ENCODE results near the gene MVB12B. TPM values are rescaled to one million over a fixed set of nuclear protein-coding genes. Genes with fewer than 3 reads are reported as not detected.

Gene MVB12B
- total and polyA plus RNA-seq, 2 donors (not counting 1 experiment from before 2014, with no cell fraction given) = 2.5 to 2.6 TPM

- Histone ChIP-seq H3K36me3 (ENCODE audit: control insufficient read depth, insufficient read depth, low read length) (no peaks in the 10 kb centered on the region), H3K9me3 (ENCODE audit: control insufficient read depth, insufficient read depth, low read depth, low read length) (no peaks in the 10 kb centered on the region), H3K4me1 (ENCODE audit: control insufficient read depth, extremely low read depth, insufficient read depth, low read length) (no peaks in the 10 kb centered on the region), H3K4me2 (ENCODE audit: extremely low read depth, insufficient read depth, low read length) (no peak overlapping the region), H3K4me3 (replicated peaks in 1 of 4; ENCODE audit: control extremely low read depth in 1 of 4, insufficient read depth in 1 of 4, low read depth in 3 of 4, low read length in 4 of 4) (no peak overlapping the region), H3K79me2 (ENCODE audit: control insufficient read depth, insufficient read depth, low read length) (no peaks in the 10 kb centered on the region), H3K27me3 (ENCODE audit: control insufficient read depth, insufficient read depth, low read length) (peaks cover 7% of the 10 kb centered on the region), H4K20me1 (ENCODE audit: control insufficient read depth, extremely low read depth, insufficient read depth, low read length) (no peaks in the 10 kb centered on the region), H3K9ac (ENCODE audit: insufficient read depth, low read length) (no peak overlapping the region), H2AFZ (ENCODE audit: low read length) (no peak overlapping the region), H3K27ac (ENCODE audit: insufficient read depth, low read length) (no peak overlapping the region)
- DNase-seq (ENCODE audit: low read depth in 2 of 2) = no peak
- TF ChIP-seq EZH2 (IDR thresholded peaks at IDR 0.05; ENCODE audit: low read length, missing control alignments) = no peak
- TF ChIP-seq, protein P1, sequence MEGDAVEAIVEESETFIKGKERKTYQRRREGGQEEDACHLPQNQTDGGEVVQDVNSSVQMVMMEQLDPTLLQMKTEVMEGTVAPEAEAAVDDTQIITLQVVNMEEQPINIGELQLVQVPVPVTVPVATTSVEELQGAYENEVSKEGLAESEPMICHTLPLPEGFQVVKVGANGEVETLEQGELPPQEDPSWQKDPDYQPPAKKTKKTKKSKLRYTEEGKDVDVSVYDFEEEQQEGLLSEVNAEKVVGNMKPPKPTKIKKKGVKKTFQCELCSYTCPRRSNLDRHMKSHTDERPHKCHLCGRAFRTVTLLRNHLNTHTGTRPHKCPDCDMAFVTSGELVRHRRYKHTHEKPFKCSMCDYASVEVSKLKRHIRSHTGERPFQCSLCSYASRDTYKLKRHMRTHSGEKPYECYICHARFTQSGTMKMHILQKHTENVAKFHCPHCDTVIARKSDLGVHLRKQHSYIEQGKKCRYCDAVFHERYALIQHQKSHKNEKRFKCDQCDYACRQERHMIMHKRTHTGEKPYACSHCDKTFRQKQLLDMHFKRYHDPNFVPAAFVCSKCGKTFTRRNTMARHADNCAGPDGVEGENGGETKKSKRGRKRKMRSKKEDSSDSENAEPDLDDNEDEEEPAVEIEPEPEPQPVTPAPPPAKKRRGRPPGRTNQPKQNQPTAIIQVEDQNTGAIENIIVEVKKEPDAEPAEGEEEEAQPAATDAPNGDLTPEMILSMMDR (conservative IDR thresholded peaks at IDR 0.05 in 1 of 2, IDR thresholded peaks at IDR 0.05 in 1 of 2; ENCODE audit: low read depth in 1 of 2, low read length in 2 of 2) = no peak
Measured at GRCh38 chr9:126302730-126303129, 23.9 kb upstream of the MVB12B start.

- no peaks in the 10 kb centered on the region for H4K20me1 ChIP-seq (ENCODE audit: control insufficient read depth, extremely low read depth, insufficient read depth, low read length)
- H3K27ac ChIP-seq (ENCODE audit: insufficient read depth, low read length) = no peak overlapping the region
- H3K4me3 ChIP-seq (replicated peaks in 1 of 4; ENCODE audit: control extremely low read depth in 1 of 4, insufficient read depth in 1 of 4, low read depth in 3 of 4, low read length in 4 of 4) = no peak overlapping the region
- H3K4me1 ChIP-seq (ENCODE audit: control insufficient read depth, extremely low read depth, insufficient read depth, low read length) = no peaks in the 10 kb centered on the region
- H3K4me2 ChIP-seq (ENCODE audit: extremely low read depth, insufficient read depth, low read length) = no peak overlapping the region
- H2AFZ ChIP-seq (ENCODE audit: low read length) = no peak overlapping the region
- no peaks in the 10 kb centered on the region for H3K79me2 ChIP-seq (ENCODE audit: control insufficient read depth, insufficient read depth, low read length)
- no peaks in the 10 kb centered on the region for H3K9me3 ChIP-seq (ENCODE audit: control insufficient read depth, insufficient read depth, low read depth, low read length)
- no peaks in the 10 kb centered on the region for H3K36me3 ChIP-seq (ENCODE audit: control insufficient read depth, insufficient read depth, low read length)
- H3K27me3 ChIP-seq (ENCODE audit: control insufficient read depth, insufficient read depth, low read length) = peaks cover 7% of the 10 kb centered on the region
- DNase-seq (ENCODE audit: low read depth in 2 of 2) = no peak
- H3K9ac ChIP-seq (ENCODE audit: insufficient read depth, low read length) = no peak overlapping the region
- TF ChIP-seq EZH2 (IDR thresholded peaks at IDR 0.05; ENCODE audit: low read length, missing control alignments) = no peak
- TF ChIP-seq, protein P1 (conservative IDR thresholded peaks at IDR 0.05 in 1 of 2, IDR thresholded peaks at IDR 0.05 in 1 of 2; ENCODE audit: low read depth in 1 of 2, low read length in 2 of 2) = no peak
Measured at GRCh38 chr9:126303488-126303887, 23.1 kb upstream of the MVB12B start.

DNA sequence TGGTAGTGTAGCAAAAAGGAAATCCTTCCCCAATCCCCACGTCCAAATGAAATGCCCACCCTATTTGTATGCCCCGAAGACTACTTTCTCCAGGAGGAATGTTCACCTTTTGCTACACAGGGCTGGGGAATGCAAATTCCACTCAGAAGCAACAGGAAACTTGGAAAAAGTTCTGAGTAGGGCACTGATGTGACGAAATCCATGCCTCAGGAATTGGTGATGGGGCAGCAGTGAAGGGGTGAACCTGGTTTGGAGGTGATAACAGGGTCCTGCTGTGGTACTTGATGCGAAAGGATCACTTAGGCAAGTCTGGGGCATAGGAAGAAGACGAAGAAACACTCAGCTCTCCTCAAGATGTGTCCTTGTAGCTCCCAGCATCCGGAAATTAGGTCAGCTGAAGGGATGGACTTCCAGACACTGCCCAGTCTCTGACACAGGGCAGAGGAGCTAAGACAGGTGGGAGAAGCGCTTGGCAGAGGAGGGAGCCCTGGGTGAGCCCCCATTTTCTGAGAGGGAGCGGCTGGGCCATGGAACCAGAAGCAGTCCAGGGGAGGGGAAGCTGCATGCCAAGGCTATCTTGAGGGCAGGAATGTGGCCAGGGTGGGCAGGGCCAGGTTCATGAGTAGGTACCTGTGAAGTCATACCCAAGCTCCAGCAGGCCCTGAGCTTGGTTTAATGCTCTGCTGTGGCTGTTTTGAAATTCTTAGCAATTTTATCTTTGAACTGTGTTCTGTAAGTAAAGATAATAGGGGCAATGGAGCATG lies 22.2 kb upstream of the MVB12B start:
- H3K9me3 ChIP-seq (ENCODE audit: control insufficient read depth, insufficient read depth, low read depth, low read length) = no peaks in the 10 kb centered on the region
- H3K79me2 ChIP-seq (ENCODE audit: control insufficient read depth, insufficient read depth, low read length) = no peaks in the 10 kb centered on the region
- TF ChIP-seq, protein P1 (conservative IDR thresholded peaks at IDR 0.05 in 1 of 2, IDR thresholded peaks at IDR 0.05 in 1 of 2; ENCODE audit: low read depth in 1 of 2, low read length in 2 of 2) = no peak
- no peak for TF ChIP-seq EZH2 (IDR thresholded peaks at IDR 0.05; ENCODE audit: low read length, missing control alignments)
- H3K4me1 ChIP-seq (ENCODE audit: control insufficient read depth, extremely low read depth, insufficient read depth, low read length) = no peaks in the 10 kb centered on the region
- no peak overlapping the region for H2AFZ ChIP-seq (ENCODE audit: low read length)
- no peak overlapping the region for H3K4me3 ChIP-seq (replicated peaks in 1 of 4; ENCODE audit: control extremely low read depth in 1 of 4, insufficient read depth in 1 of 4, low read depth in 3 of 4, low read length in 4 of 4)
- H3K27me3 ChIP-seq (ENCODE audit: control insufficient read depth, insufficient read depth, low read length) = peaks cover 7% of the 10 kb centered on the region
- no peak overlapping the region for H3K27ac ChIP-seq (ENCODE audit: insufficient read depth, low read length)
- DNase-seq (ENCODE audit: low read depth in 2 of 2) = no peak
- no peaks in the 10 kb centered on the region for H4K20me1 ChIP-seq (ENCODE audit: control insufficient read depth, extremely low read depth, insufficient read depth, low read length)
- H3K9ac ChIP-seq (ENCODE audit: insufficient read depth, low read length) = no peak overlapping the region
- H3K4me2 ChIP-seq (ENCODE audit: extremely low read depth, insufficient read depth, low read length) = no peak overlapping the region
- no peaks in the 10 kb centered on the region for H3K36me3 ChIP-seq (ENCODE audit: control insufficient read depth, insufficient read depth, low read length)

Data from fibroblast of lung (primary cell).